NK-92 (cell line): ENCODE data around the gene ZNF628.

Experiments used
- DNase-seq: peaks from one replicate; lab custom pipeline; 2025; ENCODE audit not compliant: unreplicated experiment; lab: John Stamatoyannopoulos, UW

Gene ZNF628

DNA sequence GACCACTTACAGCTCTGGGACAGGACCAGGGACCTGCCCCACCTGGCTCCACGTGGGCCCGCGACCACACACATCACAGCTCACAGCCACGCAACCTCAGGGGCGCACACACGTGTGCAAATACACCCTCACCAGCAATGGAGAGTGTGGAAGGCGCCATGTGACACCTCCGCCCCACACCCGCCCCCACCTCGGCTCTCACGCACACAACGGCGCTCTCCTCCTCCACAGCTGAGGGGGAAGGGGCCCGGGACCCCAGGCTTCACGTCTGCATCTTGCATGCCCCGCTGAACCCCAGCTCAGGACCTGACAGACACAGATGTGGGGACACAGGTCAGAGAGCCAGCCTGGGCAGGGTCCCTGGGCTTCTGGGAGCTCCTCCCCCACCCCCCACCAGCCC, 26.9 kb upstream of the ZNF628 start:
- DNase-seq = no peak

DNA sequence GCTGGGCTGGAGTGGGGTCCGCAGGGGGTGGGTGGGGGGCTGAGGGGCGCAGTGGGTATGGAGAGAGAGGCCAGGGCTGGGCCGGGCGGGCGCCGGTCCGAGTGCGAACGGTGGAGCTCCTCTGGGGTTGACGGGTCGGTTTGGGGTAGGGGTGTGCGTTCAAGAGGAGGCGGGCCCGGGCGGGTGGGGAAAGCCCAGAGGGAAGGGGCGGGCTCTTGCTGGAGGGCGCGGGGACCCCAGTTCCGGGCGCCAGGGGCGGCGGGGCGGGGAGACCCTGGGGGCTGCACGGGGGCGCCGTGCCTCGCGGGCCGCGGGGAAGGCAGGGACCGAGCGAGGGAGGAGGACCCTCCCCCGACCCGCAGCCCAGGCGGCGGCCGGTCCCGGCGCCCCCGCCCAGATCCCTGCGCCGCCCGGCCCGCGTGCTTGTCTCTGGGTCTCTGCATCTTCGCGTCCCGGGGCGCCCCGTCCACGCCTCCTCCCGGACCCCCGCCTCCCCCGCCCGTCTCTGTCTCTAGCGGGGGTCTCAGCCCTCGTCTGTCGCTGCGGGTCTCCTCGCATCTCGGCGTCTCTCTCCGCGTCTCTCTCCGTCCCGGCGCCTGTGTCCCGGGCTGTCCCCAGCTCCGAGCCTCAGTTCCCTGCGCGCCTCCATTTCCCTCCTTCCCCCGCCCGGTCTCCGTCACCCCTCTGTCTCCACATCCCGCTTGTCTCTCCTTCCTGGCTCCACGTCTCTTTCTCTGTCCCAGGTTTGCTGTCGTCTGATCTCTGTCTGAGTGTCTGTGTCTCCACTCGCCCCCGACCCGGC, 25.1 kb upstream of the ZNF628 start:
- no peak for DNase-seq

DNA sequence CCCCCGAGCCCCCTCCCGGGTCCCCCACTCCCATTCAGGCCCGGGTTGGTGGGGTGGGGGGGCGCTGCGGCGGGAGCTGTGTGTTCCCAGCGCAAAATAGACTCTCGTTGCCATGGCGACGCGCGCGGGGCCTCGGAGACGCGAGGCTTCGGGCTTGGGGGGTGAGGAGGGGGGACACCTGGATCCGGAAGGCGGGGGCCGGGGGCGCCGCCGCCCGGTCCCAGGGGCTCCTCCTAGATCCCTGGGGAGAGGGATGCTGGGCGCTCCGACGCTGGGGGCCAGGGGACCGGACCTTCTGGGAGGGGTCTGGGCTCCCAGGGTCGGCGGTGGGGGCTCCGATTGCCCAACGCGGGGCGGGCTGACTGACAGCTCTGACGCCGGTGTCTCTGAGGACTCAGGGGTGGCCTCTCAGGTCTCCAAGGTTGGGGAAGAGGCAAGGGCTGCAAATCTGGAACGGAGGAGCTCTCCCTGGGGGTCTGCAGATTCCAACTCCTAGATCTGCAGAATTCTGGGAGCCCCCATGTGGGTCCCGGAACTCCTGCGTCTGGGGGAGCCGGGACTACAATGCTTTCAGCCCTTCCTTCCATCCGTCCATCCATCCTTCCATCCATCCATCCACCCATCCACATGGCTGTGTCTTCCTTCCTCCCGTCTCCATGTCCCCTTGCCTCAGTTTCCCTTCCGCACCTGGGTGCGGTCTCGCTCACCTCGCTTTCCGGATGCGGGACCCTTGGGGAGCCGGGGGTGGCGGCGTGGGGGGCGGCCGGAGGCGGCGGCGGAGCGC, 24.3 kb upstream of the ZNF628 start:
- no peak for DNase-seq

DNA sequence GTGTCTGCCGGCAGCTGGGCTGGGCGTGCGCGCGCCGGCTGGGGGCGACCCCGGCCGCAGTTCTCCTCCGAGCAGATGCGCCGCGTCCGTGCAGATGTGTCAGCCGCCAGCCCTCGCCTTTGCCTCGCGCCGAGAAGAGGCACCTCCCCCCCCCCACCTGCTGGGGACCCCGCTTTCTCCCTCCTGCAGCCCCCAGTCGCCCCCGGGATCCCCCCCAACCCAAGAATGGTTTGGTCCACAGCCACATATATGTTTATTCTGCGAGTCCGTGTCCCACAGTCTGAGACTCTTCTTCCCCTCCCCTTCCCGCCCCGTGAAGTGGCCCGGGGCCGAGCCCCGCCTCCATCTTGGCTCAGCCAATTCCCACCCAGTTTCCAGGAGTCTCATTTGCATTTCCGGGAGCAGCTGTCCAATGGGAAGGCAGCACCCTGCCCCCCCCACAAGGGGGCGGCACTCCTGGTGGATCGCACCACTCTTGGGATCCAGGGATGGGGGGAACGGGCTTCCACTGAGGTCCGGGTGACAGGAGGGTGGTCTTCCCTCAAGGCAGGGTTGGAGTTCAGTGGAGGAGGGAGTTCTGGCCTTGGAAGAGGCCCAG, 23.6 kb upstream of the ZNF628 start:
- DNase-seq = no peak

- DNase-seq = no peak
Observed at GRCh38 chr19:55453511-55454260, 22.7 kb upstream of the ZNF628 start.

DNA sequence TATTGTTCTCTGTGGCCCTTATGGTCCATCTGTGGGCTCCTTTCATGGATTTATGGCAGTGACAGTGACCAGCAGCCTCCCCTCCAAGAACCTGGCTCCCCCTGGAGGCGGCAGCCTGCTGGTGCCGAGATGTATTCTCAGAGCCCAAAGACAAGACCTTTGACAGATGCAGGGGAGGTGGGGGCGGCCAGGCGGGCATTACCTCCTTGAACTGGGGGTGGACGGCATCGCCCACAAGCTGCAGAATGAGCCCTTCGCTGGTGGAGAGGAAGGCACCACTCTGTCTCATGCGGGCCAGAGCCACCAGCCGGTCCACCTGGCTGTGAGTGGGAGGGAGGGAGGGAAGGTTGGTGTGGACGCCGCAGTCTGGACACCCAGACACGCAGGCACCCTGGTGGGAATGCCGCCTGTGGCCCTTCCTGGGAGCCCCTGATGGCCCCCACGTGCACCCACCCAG, 21.6 kb upstream of the ZNF628 start:
- no peak for DNase-seq

DNA sequence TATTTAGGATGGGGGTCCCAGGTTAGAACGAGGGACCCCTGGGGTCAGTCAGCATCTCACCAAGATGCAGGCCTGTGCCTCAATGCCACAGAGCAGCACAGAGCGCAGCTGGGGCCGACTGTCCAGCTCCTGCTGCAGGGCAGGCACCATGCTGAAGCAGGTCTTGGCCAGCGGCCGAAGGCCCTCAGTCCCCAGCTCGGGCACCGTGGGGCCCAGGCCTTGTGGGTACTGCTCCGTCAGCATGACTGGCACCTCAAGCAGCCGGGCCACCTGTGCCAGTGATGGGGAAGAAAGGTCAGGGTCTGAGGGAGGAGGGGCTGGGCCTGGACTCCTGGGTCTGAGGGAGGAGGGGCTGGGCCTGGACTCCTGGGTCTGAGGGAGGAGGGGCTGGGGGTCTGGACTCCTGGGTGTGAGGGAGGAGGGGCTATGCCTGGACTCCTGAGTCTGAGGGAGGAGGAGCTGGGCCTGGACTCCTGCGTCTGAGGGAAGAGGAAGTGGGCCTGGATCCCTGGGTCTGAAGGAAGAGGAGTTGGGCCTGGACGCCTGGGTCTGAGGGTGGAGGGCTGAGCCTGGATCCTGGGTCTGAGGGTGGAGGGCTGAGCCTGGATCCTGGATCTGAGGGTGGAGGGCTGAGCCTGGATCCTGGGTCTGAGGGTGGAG, 20.7 kb upstream of the ZNF628 start:
- no peak for DNase-seq

DNA sequence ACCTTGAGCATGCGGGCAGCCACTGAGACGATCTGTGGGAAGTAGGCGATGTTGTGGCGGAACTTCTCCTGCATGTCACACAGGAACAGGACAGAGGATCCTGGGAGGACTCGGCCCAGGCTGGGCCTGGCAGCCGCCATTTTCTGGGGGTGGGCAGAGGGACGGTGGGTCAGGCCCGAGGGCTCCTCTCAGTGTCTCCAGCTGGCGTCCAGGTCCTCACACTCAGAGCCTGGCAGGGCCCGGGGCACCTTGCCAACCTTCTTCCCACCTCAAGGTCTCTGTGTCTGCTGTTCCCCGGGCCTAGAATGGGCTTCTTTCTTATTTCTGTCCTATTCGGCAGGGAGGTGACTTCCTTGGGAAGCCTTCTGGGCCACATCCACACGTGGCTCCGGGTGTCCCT, 20.1 kb upstream of the ZNF628 start:
- DNase-seq = no peak

DNA sequence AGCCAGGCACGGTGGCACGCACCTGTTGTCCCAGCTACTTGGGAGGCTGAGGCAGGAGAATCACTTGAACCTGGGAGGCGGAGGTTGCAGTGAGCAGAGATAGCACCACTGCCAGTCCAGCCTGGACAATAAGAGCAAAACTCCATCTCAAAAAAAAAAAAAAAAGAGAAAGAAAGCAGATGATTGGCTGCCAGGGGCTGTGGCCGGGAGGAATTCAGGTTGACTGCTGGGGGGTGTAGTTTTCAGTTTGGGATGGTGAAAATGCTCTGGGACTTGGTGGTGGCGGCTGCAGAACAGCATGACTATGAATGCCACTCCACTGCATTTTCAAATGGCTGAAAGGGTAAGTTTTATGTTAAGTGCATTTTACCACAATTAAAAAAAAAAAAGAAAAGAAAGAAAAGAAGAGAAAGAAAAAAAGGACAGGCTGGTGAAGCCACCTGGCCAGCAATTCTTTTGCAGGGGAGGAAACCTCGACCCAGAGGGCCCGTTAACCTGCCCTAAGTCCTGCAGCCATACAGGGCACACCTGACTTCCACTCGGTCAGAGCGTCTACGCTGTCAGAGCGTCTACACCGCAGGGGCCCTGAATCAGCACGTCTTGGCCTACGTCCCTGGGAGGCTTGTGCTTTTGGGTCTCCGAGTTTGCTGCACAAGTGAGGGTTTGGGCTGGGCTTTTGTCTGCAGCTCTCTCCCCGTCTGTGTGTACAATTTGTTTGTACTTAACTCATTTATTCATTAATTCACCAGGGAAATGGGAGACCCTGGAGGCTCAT, 18.5 kb upstream of the ZNF628 start:
- no peak for DNase-seq

GRCh38 chr19:55459551-55459949, 16.9 kb upstream of the ZNF628 start:
- DNase-seq = no peak

DNA sequence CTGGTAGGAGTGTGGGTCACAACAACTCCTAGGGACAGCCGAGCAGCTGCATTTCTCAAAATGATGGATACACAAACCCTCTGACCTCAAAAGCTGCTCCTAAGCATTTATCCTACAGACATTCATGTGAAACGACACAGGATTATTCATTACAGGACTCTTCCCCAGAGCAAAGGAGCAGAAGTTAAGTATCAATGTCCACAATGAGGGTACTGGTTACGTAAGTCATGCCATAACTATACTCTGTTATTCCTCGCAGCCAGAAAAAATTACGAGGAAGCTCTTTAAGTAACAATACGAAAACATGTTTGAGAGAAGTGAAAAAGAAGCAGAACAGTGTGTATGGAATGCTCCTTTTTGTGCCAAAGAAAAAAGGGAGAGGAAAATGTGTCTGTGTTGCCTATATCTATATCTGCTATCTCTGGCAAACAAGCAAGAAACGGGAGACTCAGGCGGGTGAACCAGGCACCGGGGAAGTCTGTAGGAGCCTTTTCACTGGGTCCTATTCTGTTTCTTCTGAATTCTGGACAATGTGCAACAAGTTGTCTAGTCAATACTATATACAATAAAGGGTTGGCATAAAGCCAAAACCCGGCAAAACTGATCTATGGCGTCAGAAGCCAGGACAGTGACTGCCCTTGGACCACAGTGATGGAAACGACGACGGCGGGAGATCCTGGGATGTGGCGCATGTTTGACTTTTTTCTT, 16.3 kb upstream of the ZNF628 start:
- DNase-seq = no peak

DNA sequence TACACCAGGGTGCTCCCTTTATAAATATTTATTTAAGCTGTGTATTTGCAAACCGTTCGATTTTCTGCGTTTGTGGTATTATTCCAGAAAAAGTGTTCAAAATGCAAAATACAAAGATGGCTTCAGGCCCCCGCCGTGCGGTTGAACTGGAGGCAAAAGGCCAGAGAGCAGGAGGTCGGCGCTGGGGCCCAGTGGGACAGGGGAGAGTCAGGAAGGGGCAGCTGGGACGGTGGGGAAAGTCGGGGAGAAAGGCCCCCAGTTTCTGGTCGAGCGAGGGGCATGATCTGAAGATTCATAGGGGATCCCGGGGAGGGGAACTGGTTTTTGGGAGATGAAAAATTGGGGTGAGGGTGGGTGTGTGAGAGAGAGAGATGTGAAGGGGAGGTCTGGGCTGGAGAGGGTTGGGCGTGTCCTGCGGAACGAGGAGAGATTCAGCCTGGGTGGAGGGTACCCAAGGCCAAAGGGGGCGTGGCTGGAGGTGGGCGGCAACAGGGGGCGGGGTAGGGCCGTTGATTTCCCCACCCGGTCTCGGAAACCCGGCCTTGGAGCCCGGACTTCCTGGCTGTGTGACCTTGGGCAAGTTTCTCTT, 15.7 kb upstream of the ZNF628 start:
- no peak for DNase-seq

DNA sequence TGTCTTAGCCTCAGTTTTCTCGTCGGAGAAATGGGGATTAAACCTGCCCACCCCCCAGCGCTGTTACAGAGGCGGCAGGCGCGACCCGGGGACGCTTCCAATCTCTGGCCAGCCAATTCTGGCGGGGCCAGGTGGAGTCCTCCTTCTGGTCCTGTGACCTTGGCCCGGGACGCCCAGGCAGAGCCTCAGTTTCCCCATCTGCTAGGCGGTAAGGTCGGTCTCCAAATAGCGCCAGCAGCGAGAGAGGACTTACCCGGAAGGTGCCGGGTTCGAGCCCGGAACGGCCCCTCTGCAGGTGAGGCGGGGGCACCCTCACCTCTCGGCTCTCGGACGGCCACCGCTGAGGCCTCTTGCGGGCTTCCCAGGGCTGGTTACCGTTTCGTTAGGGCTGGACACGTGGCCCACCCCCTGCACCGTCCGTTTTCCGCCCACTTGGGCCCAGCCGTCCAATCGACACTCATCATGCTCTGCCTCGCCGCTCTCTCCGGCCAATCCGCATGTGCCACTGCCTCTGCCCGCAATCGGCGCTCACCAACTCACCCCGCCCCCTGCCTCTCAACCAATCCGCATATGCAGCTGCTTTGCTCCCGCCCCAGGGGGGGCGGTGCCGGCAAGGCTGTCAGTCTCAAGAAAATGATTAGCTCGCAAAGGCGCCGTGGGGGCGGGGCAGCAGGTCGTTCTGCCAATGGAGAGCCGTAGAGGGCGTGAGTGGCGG, 15.0 kb upstream of the ZNF628 start, which contains the start of gene ISOC2:
ISOC2 (minus strand) TSS at position 384 of the 715 bp plus-strand sequence. CDS start 5,156 bp downstream, outside the sequence.
- DNase-seq = peak; percentile 96

DNA sequence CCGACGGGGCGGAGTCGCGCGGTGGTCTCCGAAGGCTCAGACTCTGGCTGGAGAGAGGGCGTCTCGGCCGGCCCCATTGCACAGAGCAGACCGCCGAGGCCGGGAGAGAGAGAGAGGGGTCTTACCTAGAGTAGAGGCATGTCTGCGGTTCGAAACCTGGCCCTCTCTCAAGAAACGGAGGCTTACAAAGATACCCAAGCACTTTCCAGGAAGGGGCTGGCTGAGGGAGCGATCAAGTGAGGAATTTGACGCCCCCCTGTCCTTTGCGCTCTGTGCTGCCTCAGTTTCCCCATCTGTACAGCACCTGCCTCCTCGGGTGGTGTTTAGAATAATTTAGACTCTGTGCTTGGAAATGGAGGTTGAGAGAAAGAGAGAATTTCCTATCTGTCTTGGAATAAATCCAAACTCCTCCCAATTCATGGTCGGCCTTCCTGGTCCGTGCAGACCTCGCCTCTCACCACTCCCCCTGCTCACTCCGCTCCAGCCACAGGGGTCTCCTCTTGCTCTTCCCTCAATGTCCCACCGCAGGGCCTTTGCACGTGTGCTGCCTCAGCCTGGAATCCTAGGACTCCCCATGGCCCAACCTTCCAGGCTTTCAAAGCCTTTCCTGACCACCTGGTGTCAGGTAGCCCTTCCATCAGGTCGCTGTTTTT, 14.3 kb upstream of the ZNF628 start:
- no peak for DNase-seq

GRCh38 chr19:55462722-55463121, 13.7 kb upstream of the ZNF628 start:
- no peak for DNase-seq

GRCh38 chr19:55463583-55464031, 12.8 kb upstream of the ZNF628 start:
- DNase-seq = no peak

DNA sequence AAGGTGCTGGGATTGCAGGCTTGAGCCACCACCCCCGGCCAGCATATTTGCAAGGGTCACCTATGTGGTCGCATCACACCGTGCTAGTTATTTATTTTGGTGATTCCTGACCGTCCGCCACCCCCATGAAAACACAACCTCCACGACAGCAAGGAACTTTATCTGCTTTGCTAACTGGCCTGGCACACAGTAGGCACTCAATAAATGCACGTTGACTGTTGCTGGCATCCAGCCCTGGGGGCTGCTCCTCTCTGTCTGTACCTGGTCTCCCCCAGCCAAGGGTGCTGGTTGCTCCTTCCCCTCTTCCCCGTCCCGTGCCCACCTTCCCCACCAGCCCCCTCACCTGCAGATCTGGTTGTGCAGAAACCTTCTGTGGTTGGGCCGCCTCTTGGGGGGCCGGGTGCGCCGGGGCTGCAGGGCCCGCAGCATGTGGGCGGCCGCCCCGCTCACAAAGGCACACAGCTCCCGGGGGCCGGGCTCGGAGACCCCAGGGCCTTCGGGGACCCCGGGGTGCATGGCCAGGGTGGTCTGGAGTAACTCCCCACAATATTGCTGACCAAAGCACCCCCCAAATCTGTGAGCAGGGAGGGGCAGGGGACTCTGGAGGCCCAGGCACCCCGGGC, 12.3 kb upstream of the ZNF628 start:
- DNase-seq = no peak
